ENCODE measurements around the gene SPECC1.

- TF ChIP-seq CTCF (IDR thresholded peaks at IDR 0.05) (no peak), POLR2A (IDR thresholded peaks at IDR 0.05) (no peak)
These were observed 42.5 kb downstream of the SPECC1 start for GRCh38 chr17:20051624-20052023.

All from gastroesophageal sphincter (tissue), 3 donors.